ENCODE results near the gene IGFBP6. TPM values are rescaled to one million over a fixed set of nuclear protein-coding genes. Genes with fewer than 3 reads are reported as not detected.

IGFBP6 gene
- polyA plus RNA-seq (2011; rRNA removed) (49.1 and 64.5 TPM in 2 replicates), polyA plus RNA-seq (2017; fragmentation: RNase III; extraction: RNeasy Plus Mini Kit Qiagen cat#74134 plus additional on column Dnase treatment) (128 to 155 TPM (median 128 TPM) in 3 replicates), polyA minus RNA-seq (2011; rRNA and poly(A)+ RNA removed) (51.3 and 54.2 TPM in 2 replicates)
- 173 and 192 TPM in 2 replicates for polyA plus RNA-seq (2012; cell fraction: cytosol; rRNA removed)
- 121 and 142 TPM in 2 replicates for polyA plus RNA-seq (2012; cell fraction: nucleus; rRNA removed)

GRCh38 chr12:53097564-53098353, at the start of gene IGFBP6:
IGFBP6 (plus strand) TSS chr12:53097667; CDS start chr12:53097718, 51 bp downstream.
- WGBS (ENCODE audit: missing lambda C conversion rate): under 1% methylated on average over 40 of the region's 51 CpGs

GRCh38 chr12:53048033-53048779, 49.3 kb upstream of the IGFBP6 start:
- POLR2A ChIA-PET: interaction anchor here (1.0 to 3.2 kb wide), 9 partner anchors 10 to 150 kb away, joined by 3 to 27 read pairs (median 4); partner anchors contain the start of genes EIF4B and SPRYD3
- WGBS (ENCODE audit: missing lambda C conversion rate): 8% methylated on average over 7 of the region's 10 CpGs
- peak; percentile 55 to 84 for DNase-seq (ENCODE audit: low read depth in 1 of 2, low spot score in 1 of 2)
- Histone ChIP-seq H3K4me1 (peaks cover 82% of the 10 kb centered on the region), H3K27ac (peak overlapping the region; percentile 99), H3K4me2 (peak overlapping the region; percentile 93), H3K4me3 (peak overlapping the region; percentile 54), H3K9me3 (no peaks in the 10 kb centered on the region)
- CTCF ChIA-PET: interaction anchor here (0.7 to 45.5 kb wide), 25 partner anchors 10 to 168 kb away, joined by 3 to 1424 read pairs (median 4); partner anchors contain the start of genes IGFBP6, SOAT2 and SPRYD3
- no peak for FAIRE-seq
- ATAC-seq: peak; percentile 14 to 22
- TF ChIP-seq CBX8 (IDR thresholded peaks at IDR 0.05): no peak
- TF ChIP-seq MYC (IDR thresholded peaks at IDR 0.05; ENCODE audit: borderline replicate concordance, low read length): peak; percentile 54; the same call in 1 of the 2 replicates
- peak; percentile 82 for TF ChIP-seq MAX (IDR thresholded peaks at IDR 0.05)
- TF ChIP-seq JUN (IDR thresholded peaks at IDR 0.05): peak in 1 of 2 experiments; percentile 6; a peak in 2 of 5 replicates
- TF ChIP-seq USF2 (IDR thresholded peaks at IDR 0.05): no peak
- peak; percentile 52 for TF ChIP-seq SMC3 (IDR thresholded peaks at IDR 0.05)
- TF ChIP-seq FOSL2 (IDR thresholded peaks at IDR 0.05): no peak
- no peak for TF ChIP-seq FOSL2 (CRISPR knock-in tag; IDR thresholded peaks at IDR 0.05)
- TF ChIP-seq BHLHE40 (IDR thresholded peaks at IDR 0.05; ENCODE audit: low read depth, low read length): no peak
- peak; percentile 57 for TF ChIP-seq CTCF (IDR thresholded peaks at IDR 0.05)
- no peak for TF ChIP-seq MAFK (IDR thresholded peaks at IDR 0.05; ENCODE audit: partially characterized antibody)
- TF ChIP-seq TP53 (CRISPR knock-in tag; IDR thresholded peaks at IDR 0.05): no peak
- peak; percentile 49 to 54; a peak in 3 of 5 replicates for TF ChIP-seq RAD21 (conservative IDR thresholded peaks at IDR 0.05 in 1 of 2, IDR thresholded peaks at IDR 0.05 in 1 of 2)
- peak; percentile 36; the same call in 1 of the 2 replicates for TF ChIP-seq HOXB13 (CRISPR knock-in tag; IDR thresholded peaks at IDR 0.05; ENCODE audit: low read depth)

More at GRCh38 chr12:53097564-53098353, at the start of gene IGFBP6:
- Histone ChIP-seq H3K9me3 (no peaks in the 10 kb centered on the region), H3K4me3 (peak within 1 kb of the TSS; percentile 54), H3K27ac (peak within 1 kb of the TSS; percentile 92 to 95), H3K4me1 (peaks cover 49% of the 10 kb centered on the region), H3K4me2 (peak within 1 kb of the TSS; percentile 95)
- TF ChIP-seq NFE2L2 (conservative IDR thresholded peaks at IDR 0.05; ENCODE audit: low read length): no peak
- TF ChIP-seq JUN (IDR thresholded peaks at IDR 0.05): peak in 1 of 2 experiments; percentile 50; a peak in 2 of 5 replicates
- 0 out of 2 replicates have a peak, but pooled peaks have one; percentile 68 for TF ChIP-seq E2F6 (IDR thresholded peaks at IDR 0.05; ENCODE audit: borderline replicate concordance, low read depth)
- peak; percentile 39; the same call in 1 of the 3 replicates for TF ChIP-seq BCL3 (IDR thresholded peaks at IDR 0.05)
- peak; percentile 21; the same call in 1 of the 2 replicates for TF ChIP-seq USF2 (IDR thresholded peaks at IDR 0.05)
- TF ChIP-seq POLR2A (IDR thresholded peaks at IDR 0.05; ENCODE audit: low read length): peak; percentile 81
- TF ChIP-seq PHF8 (IDR thresholded peaks at IDR 0.05; ENCODE audit: borderline replicate concordance, low read depth): peak; percentile 29; the same call in 1 of the 2 replicates
- TF ChIP-seq MAX (IDR thresholded peaks at IDR 0.05): peak; percentile 69
- TF ChIP-seq GATA3 (IDR thresholded peaks at IDR 0.05; ENCODE audit: borderline replicate concordance): peak; percentile 34; the same call in 1 of the 2 replicates
- TF ChIP-seq RARB (CRISPR knock-in tag; IDR thresholded peaks at IDR 0.05): no peak
- no peak for TF ChIP-seq ZNF302 (CRISPR knock-in tag; IDR thresholded peaks at IDR 0.05)
- ATAC-seq (peak; percentile 72 to 85), DNase-seq (ENCODE audit: low read depth in 1 of 2, low spot score in 1 of 2) (peak; percentile 65), FAIRE-seq (no peak)
- ChIA-PET CTCF (interaction anchor here (0.6 to 38.0 kb wide), 8 partner anchors 20 to 117 kb away, joined by 3 to 1424 read pairs (median 3); partner anchors contain the start of genes SPRYD3 and TNS2), POLR2A (interaction anchor here (1.7 to 3.5 kb wide), 5 partner anchors 18 to 82 kb away, joined by 4 to 46 read pairs (median 11); partner anchors contain the start of genes CSAD, SPRYD3 and ZNF740)

Measured in A549 (cell line).